C4-2B (cell line): ENCODE data around the gene ATP1A2.

Experiments used
- H3K27ac ChIP-seq: fragments of 450-650 bp; 2 replicates; pipeline ENCODE4 v1.5.1; 2017
- CTCF ChIP-seq: fragments of 450-650 bp; conservative IDR thresholded peaks from 2 replicates; pipeline ENCODE4 v1.5.1; 2017; ENCODE audit warnings: mild to moderate bottlenecking
- ZFX ChIP-seq: fragments of 450-650 bp; IDR thresholded peaks from 2 replicates; pipeline ENCODE4 v1.6.1; 2017

The ATP1A2 gene

GRCh38 chr1:160115545-160116282 lies at the start of gene ATP1A2:
ATP1A2 (plus strand) TSS chr1:160115759; CDS start chr1:160115862, 103 bp downstream.
- no peak for TF ChIP-seq CTCF
- TF ChIP-seq ZFX = no peak

GRCh38 chr1:160066829-160067745 lies 48.5 kb upstream of the ATP1A2 start:
- no peak overlapping the region for H3K27ac ChIP-seq
- no peak for TF ChIP-seq CTCF
- TF ChIP-seq ZFX = no peak

More at GRCh38 chr1:160115545-160116282, at the start of gene ATP1A2:
- H3K27ac ChIP-seq = no peak within 1 kb of the TSS

GRCh38 chr1:160068225-160068624 lies 47.3 kb upstream of the ATP1A2 start:
- TF ChIP-seq ZFX (no peak), CTCF (no peak)
- H3K27ac ChIP-seq = no peak overlapping the region

GRCh38 chr1:160069460-160070231 lies 45.9 kb upstream of the ATP1A2 start, which contains the start of gene KCNJ10:
KCNJ10 (minus strand) TSS chr1:160070160; CDS start chr1:160042532, 27,628 bp downstream.
- TF ChIP-seq CTCF (no peak), ZFX (no peak)
- no peak within 1 kb of the TSS for H3K27ac ChIP-seq

GRCh38 chr1:160070243-160071163 lies 45.1 kb upstream of the ATP1A2 start:
- H3K27ac ChIP-seq = no peak overlapping the region
- TF ChIP-seq CTCF = no peak
- TF ChIP-seq ZFX = no peak

- H3K27ac ChIP-seq = no peak overlapping the region
- TF ChIP-seq CTCF = no peak
- TF ChIP-seq ZFX = no peak
These were observed 44.3 kb upstream of the ATP1A2 start for GRCh38 chr1:160071289-160071688.
